Measurements from ENCODE around the gene FAM120AOS. TPM values are rescaled to one million over a fixed set of nuclear protein-coding genes. Genes with fewer than 3 reads are reported as not detected.

FAM120AOS gene
- total and polyA plus RNA-seq, 2 of the 8 experiments (the other 6 are each of a cell fraction or from before 2014, with no cell fraction given): 29.6 to 37.6 TPM

GRCh38 chr9:93417538-93417937 lies 35.8 kb downstream of the FAM120AOS start (continued):
- no peak for TF ChIP-seq POLR2AphosphoS5 (IDR thresholded peaks at IDR 0.05; ENCODE audit: low read depth, low read length)
- no peak for TF ChIP-seq KDM1A (IDR thresholded peaks at IDR 0.05; ENCODE audit: borderline replicate concordance, low read length)
- no peak for TF ChIP-seq CTCF (IDR thresholded peaks at IDR 0.05; ENCODE audit: control extremely low read depth in 1 of 3, insufficient read depth in 1 of 3, low read depth in 1 of 3, low read length in 3 of 3)
